ENCODE results near the gene ACP1.

The ACP1 gene

DNA sequence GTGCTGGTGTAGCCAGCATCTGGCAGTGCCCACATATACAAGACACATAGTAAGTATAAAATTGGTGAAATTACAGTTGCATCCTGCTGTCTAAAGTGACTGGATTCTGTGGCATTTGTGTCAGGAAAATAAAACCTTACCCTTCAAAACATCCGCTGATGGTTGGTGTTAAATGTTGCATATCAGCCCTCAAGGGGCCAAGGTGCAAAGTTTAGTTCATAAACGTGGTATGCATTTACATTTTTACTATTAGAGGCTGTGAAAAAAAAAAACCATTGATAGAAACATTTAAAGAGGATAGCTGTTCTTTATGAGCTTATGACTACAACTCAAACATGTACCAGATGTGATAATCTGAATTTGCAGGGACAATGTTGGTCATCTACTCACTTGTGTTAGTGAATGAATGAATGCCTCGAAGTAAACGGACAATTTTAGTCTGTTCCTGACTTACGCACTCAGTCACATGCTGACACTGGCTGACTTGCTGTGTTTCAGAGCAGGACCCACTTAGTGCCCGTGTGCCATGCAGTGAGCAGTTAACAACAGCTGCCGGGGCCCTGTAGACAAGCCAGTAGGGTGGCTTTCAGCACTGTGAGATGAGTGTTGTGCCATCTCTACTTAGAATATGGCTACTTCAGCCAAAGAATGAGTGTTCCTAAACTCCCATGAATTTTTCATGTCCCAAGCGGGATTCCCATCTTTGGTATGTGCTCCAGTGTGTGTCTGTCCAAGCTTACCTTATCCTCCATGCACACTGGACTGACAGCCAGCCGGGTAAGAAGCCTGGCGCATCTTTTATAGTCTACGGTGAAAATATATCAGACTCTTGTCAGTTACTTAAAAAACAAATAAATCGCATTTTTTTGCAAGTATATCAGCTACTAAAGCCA is 17.9 kb downstream of the ACP1 start:
- DNase-seq, result no peak

DNA sequence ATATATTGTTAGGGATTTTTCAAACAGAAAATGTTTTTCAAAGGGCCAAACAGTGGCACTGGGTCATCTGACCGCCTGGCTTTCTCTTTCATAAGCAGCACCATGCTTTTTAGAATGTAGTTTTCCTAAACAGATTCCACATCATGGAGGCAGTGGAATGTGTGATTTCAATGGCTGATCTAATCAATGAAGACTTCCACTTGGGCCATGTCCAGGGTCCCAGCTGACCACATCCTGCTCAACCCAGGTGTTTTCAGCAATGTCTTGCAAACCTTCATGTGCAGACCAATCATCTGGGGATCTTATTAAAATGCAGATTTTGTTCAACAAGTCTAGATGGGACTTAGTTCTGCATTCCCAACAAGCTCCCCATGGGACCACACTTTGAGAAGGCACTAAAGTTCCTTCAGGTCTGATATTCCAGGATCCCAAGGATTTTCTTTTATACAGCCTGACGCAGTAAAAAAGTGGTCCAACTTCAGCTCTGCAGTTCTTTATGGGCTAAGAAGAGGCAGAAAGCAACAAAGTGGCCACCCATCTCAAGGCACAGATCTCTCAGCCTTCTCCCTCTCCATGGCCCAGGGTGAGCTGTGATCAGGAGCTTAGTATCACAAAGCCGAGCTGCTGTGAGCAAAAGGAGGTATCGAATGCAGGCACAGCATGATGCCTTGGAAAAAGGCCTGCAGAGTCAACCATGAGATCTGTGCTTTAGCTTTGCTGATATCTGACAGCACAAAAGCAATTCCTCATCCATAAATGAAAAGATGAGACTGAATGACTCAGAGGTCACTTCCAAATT is 19.4 kb downstream of the ACP1 start:
- no peak for DNase-seq

DNA sequence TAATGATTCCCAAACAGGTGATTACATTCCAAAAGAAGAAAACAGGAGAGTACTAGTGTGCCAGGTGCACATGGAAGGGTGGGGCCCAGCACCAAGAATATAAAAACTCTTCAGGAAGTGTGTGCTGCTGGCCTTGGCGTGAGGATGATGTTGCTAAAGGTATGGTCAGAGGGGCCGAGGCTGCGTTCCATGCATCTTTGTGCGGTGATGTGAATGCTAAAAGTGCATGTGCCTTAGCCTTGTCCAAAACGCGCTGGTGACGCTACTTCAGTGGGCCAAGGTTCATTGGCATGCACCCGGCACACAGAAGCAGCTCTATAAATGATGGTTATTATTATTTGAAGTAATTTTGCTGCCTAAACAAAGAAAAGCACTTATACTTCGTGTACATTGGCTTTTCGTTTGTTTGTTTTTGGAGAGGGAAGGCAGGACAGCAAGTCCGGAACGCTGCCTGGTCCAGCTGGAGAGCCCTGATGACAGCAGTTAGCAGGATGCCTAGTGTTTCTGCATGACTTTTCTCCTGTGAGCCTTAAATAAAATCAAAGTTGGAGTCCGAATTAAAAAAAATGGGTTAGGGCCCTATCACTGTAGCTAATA is 20.2 kb downstream of the ACP1 start:
- DNase-seq, result no peak

DNA sequence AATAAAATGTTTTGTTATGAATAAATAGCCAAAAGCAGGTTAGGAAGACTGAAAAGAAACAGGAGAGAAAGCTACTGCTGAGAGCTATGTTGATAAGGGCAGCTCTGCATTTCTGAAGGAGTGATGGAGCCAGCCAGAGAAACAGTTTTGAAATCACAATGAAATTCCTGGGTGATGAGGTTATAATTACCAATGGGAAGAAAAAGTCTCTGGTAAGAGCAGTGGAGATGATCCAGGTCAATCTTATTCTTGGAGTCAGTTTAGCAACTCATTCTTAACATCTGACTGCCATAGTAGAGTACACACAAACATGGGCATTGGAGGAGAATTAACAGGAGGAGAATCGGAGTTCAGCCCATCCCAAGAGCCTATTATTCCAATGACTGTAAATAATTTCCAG is 20.8 kb downstream of the ACP1 start:
- no peak for DNase-seq

DNA sequence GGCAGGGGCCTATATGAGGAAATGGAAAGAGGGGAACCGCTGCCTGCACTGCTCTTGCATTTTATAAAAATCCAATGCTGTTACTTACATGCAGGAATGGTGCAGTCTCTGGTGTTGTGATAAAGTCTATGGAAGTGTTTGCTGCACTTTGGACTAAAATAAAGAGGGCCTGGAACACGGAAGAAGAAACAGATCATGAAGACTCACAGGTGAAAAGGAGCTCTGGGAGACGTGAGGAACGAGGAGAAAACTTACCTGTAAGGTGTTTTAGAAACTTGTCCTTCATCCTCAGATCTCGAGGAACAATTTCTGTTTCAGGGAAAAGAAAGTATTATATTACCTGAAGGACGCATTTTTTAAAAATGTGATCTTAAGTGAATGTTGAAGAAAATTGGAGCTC is 21.3 kb downstream of the ACP1 start:
- DNase-seq, result no peak

DNA sequence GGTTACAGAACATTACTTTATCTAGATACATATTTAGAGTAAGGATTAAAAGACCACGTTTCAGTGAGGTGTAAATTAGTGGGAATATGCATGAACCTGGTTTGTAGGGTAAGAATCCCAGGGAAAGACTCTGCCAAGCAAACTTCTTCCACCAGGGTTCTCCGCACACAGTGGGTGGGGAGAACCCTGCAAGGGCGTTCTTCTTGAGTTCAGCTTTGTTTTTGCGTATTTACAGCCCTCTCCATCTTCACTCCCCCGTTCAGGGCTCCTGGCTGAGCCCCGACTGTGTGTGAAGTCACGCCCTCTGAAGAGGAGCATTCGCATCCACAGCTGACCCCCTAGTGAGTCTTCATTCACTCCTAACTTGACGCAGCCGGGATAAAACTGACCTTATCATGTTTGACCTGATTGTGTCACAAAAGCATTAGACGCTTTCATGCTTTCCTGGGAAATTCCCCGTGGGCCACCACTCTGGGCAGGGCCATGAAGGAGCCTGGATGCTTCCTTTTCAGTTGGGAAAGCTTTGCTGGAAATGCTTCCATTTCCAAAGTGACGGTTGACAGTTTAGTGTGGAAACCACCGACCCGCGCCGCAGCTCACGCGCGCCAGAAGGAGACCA is 22.1 kb downstream of the ACP1 start:
- no peak for DNase-seq

DNA sequence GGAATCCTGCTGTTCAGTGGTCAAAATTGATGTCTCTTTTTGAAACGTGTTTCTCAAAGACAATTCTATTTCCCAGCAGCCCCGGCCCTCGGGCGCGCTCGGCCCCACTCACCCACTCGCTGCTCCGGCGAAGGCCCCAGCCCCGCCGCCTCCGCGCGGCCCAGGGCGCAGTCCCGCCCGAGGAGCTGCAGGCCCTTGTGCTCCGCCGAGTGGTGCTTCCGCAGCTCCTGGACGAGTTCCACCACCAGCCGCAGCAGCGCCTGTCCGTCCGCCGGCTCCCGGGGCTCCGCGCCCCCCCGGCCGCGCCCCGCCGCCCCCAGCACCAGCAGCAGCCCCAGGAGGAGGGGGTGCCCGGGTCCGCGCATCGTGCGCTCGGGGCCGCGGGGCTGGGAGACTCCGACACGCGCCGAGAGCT is 22.7 kb downstream of the ACP1 start:
- DNase-seq, result no peak

DNA sequence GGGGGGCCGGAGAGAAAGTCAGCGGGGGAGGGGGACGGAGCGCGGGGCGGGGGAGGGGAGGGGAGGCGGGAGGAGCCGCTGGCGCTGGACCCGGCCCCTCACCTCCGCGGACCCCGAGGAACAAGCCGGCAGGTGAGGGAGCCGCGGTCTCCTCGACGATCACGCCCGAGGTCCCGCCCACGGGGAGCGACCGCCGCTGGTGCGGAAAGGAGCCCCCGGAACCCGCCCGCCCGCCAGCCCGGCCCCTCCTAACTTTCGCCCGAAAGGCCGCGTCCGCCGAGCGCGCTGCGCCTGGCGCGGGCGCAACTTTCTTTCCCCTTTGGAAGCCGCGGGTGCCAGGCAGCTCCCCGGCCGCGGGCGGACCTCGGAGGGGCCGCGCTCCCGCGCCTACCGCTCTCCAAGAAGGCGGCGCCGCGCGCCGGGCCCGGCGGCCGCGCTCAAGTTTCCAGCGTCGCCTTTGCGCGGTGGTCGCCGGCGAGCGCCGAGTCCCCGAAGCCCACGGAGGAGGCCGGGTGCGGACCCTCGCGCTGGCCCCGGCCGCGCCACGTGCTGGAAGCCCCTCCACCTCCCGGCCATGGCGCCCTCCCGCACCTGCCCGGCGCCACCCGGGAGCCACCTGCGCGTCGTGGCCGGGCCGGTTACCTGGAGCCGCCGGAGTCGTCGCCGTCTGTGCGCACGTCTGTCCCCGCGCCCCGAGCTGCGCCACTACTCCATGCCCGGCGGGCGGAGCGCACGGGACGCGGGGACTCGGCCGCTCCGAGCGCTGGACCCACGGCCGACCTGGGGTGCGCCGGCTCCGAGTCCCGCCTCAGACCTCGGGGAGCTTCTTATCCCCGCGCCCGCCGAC is 23.4 kb downstream of the ACP1 start, which contains the start of gene ALKAL2:
TSS of gene ALKAL2 (minus strand) at position 181 of the 847 bp plus-strand sequence. CDS start 256 bp downstream, outside the sequence.
- no peak for DNase-seq

DNA sequence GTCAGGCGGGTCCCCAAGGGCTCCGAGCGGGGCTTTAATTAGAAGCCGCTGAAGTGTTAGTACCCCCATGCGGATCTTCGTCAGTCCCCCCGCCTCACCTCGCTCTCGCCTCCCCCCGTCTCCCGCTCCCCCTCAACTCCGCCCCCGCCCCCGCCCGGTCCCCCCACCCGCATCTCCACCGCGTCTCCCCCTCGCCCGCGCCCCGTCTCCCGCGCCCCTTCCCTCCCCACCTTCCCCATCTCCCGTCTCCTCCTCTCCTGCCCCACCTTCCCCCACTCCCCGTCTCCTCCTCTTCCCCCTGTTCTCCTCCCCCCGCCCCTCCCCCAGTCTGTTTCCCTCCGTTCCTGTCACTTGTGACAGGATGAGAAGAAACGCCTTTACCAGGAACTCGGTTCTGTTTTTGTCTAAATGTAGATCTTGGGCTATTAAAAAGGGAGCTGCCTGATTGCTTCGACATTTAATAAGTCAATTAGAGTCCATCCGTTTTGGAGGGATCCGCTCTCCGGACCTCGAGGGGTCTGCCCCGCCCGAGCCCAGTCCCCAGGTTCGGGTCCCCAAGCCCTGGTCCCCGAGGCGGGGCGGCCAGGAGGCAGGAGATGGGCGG is 24.1 kb downstream of the ACP1 start:
- no peak for DNase-seq

DNA sequence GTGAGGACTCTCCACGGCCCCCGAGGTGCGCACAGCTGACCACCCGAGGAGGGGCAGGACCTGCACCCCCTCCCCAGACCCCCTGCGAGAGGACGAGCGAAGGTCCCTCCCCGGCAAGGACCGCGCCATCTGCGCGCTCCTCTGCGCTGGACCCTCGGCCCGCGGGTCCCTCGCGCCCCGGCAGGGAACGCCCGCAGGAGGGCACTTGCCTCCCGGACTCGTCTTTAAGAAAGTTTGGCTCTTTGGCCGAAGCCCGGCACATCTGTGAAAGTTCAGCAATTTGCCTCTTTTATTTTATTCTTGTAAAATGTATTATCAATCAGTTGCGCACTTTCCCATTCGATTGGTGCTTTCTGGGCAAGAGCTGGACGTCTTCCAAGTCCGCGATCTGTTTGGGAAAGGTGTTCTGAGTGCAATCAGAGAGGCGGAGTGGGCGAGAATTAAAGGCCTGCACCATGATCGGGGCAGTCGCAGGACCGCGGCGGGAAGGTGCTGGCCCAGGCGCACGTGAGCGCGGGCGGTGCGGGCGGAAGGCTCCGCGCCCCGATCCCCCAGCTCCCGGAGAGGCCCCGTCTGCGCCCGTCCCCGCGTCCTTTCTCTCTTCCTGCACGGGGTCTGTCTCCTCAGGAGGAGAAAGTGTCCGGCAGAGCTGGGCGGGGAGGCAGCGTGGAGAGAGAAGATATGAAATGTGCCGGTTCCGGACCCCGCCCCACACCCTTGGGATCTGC is 24.8 kb downstream of the ACP1 start:
- no peak for DNase-seq

DNA sequence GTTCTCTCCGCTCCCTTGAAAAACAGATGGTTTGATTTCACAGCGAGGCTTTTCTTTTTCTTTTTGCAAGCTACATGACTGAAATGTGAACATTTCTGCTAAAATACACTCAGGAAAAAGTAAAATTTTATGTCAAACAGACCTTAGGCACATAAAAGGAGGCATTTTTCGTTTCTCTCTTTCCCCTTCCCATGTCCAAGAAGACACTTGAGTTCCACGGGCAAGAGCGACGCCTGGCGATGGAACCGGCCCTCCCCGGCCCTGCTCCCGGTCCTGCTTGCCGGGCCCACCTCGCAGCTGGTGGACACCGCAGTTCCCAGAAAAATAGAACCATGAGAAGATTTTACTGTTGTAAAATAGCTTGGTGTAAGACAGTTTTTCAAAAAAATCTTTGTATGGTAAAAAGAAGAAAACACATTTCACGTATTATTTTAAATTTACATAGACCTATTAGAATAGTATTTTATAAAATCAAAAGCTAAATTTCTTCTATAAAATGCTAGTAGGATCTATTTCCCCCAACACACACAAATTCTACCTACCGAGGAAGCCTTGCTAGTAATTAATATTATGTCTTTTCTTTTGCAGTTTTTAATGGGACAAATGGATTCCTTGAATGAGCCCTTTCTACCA is 25.5 kb downstream of the ACP1 start:
- DNase-seq, result peak; percentile 54

DNA sequence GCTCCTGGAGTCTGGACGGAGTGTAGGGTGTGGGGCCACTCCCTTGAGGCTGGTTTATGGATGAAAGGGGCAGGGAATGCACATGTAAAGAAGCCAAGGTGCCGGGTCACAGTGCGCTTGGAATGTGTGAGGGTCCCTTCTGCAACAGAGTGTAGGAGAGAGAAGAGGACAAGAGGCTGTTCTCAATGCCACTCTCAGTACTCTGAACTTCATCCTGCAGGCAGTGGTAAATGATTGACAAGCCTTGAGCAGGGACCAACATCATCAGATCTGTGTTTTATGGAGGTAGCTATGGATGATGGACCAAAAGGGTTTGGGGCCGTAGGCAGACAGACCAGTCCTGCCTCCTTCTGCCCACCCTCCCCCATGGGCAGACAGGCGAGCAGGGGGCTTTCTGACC is 30.3 kb downstream of the ACP1 start:
- DNase-seq, result no peak

DNA sequence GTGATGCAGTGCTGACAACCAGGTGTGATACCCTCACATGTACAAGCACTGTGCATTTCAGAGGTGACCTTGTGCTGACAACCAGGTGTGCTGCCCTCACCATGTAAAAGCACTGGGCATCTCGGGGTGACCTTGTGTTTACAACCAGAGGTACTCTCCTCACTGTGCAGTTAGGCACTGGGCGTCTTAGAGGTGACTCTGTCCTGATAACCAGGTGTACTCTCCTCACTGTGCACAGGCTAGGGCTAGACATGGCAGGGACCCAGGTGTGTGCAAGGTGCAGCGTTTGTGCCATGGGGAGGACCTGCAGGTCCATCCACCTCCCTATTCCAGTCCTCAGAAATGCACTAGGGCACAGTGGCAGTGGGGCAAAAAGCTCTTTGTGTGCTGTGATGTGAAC is 31.6 kb downstream of the ACP1 start:
- DNase-seq, result no peak

DNA sequence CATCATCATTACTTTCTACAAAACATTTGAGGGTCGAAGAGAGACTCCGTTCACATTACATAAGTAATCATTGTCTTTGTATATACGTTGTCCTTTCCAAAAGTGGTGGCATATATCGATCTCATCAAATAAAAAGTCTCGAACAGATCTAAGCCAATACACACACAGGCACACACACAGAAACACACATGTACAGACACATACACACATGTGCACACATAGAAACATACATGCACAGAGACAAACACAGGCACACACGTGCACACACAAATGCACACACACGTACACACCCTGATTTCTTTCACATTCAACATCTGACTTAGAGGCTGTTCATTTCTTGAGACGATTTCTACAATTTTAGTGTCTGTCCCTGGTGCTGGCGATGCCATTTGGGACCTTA is 40.6 kb downstream of the ACP1 start:
- no peak for DNase-seq

DNA sequence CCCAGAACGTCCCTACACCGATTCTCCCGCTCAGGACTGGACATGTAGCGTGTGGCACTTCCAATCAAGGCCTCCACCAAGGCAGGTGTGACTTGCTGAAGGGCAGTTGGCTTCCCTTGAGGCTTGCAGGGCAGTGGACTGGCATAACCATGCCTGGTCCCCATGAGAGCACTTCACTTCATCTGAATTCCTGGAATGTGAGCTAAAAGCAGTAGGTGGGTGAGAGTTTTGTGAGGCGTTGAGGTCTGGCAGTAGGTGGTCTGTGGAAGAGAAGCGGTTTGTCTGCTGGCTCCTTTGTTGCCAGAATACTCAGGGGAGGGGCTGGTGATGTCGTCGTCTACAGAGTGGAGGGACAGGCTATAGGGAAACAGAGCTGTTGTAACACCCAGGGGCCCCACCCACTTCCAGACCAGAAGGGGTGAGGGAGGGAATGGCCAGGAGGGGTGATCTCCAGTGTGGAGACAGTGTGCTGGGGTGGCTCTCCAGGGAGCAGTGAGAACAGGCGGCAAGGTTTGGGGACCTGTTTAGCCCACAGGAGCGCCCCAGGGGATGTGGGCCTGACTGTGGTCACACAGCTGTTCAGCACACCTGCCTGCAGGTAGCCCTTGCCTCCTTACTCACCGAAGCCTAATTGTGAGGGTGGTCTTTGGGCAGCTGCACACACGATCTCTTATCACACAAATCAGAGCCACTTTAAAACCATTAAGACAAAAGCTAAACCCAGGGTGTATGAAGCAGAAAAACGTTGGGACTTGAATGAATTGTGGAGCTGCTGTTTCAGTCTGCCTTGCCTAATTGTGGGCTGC is 44.6 kb downstream of the ACP1 start:
- no peak for DNase-seq

DNA sequence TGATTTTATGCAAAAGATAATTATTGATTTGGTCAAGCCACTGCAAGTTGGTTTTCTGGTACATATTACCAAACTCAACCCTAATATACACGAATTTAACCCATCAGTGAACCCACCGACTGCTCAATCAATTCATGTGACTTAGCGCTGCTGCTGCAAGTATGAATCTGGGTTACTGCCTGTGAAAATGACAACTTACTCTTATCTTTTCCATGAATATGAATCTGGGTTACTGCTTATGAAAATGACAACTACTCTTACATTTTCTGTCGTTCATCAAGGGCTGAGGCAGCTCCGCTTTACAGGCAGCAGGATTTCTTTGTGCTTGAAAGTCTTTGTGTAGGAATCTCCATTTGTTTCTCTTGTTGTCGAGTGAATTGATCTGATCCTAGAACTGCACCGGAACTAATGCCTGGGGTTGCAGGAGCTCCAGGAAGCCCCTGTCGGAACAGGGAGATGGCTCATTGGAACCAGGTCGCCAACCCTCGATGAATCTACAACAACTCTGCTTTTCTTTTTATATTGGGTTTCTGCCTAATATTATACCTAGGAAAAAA is 45.3 kb downstream of the ACP1 start:
- DNase-seq, result no peak

DNA sequence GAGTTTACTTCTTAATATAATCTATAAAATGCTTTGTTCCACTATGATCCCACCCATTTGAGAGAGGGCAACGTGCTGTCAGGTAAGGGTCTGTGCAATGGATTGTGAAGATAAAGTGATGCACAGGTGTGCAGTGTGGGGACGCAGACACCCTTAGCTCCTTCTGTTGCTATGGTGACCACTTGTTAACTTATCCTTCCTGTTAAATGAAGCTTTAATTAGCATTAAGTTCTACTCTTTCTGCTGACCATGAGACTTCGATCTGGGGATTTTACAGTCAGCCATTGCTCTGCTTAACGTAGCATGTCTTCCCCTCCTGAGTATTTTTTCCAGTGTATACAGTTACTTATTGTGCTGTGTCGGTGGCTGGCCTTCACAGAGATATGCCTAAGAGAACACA is 46.2 kb downstream of the ACP1 start:
- no peak for DNase-seq

DNA sequence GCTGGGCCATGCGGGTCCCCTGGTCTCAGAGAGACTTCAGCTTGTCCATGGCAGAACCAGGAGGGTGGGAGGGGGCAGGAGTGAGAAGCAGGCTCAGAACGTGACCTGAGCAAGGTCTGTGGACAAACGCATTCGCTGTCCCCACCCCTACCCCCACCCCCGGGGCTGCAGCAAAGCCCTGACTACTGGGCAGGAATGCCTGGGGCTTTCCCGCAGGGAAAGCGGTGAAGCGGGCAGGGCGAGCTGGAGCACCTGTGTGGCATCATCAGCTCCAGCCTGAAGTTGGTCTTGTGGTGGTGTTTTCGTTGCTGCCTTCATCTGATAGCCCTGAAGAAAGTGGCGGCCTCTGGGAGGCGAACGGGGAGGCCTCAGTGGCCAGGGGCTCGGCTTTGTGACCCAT is 49.2 kb downstream of the ACP1 start:
- no peak for DNase-seq
